ENCODE data around the gene TBC1D10A. TPM values are rescaled to one million over a fixed set of nuclear protein-coding genes. Genes with fewer than 3 reads are reported as not detected.

The TBC1D10A gene
- polyA plus RNA-seq, 1 of the 3 experiments (the other 2 are of a cell fraction): 15.3 TPM

GRCh38 chr22:30270832-30271231 lies 55.9 kb downstream of the TBC1D10A start:
- no peak for DNase-seq
- H3K4me2 ChIP-seq: no peak overlapping the region
- H3K27ac ChIP-seq (ENCODE audit: low read depth in 2 of 2, low read length in 1 of 2): no peak overlapping the region

More at GRCh38 chr22:30270832-30271231, 55.9 kb downstream of the TBC1D10A start:
- H3K9me3 ChIP-seq: no peaks in the 10 kb centered on the region
- WGBS (ENCODE audit: low lambda C conversion rate): 87% methylated on average over 11 of the region's 16 CpGs
- H4K20me1 ChIP-seq (ENCODE audit: insufficient read depth): no peaks in the 10 kb centered on the region
- no peaks in the 10 kb centered on the region; a peak in 1 of 4 replicates for H3K4me1 ChIP-seq (ENCODE audit: control insufficient read depth in 1 of 2, insufficient read depth in 2 of 2, low read depth in 1 of 2, low read length in 1 of 2)
- POLR2A ChIA-PET: no interaction called here
- H3K79me2 ChIP-seq (ENCODE audit: insufficient read depth): no peaks in the 10 kb centered on the region
- TF ChIP-seq EZH2phosphoT487 (IDR thresholded peaks at IDR 0.05; ENCODE audit: borderline replicate concordance, low read depth) (no peak), GATA2 (CRISPR knock-in tag; IDR thresholded peaks at IDR 0.05) (no peak), REST (IDR thresholded peaks at IDR 0.05; ENCODE audit: low read depth, low read length) (no peak), MAX (IDR thresholded peaks at IDR 0.05; ENCODE audit: low read depth) (no peak), JUND (IDR thresholded peaks at IDR 0.05) (no peak), FOXM1 (IDR thresholded peaks at IDR 0.05; ENCODE audit: low read depth) (no peak), IRF3 (IDR thresholded peaks at IDR 0.05; ENCODE audit: low read depth, low read length) (no peak), PBX3 (IDR thresholded peaks at IDR 0.05) (no peak), RFX5 (IDR thresholded peaks at IDR 0.05; ENCODE audit: low read length) (no peak), NFIC (IDR thresholded peaks at IDR 0.05; ENCODE audit: borderline replicate concordance) (no peak), USF2 (IDR thresholded peaks at IDR 0.05; ENCODE audit: borderline replicate concordance, low read depth, low read length) (no peak), CHD2 (IDR thresholded peaks at IDR 0.05; ENCODE audit: low read length, partially characterized antibody) (no peak), POLR2AphosphoS5 (IDR thresholded peaks at IDR 0.05; ENCODE audit: low read depth, low read length) (no peak), ELF1 (IDR thresholded peaks at IDR 0.05) (no peak), GABPA (IDR thresholded peaks at IDR 0.05; ENCODE audit: low read depth) (no peak)
- no peak overlapping the region for H2AFZ ChIP-seq (ENCODE audit: low read depth)
- H3K4me3 ChIP-seq (ENCODE audit: low read depth in 2 of 2, low read length in 1 of 2): no peak overlapping the region
- CTCF ChIA-PET: interaction anchor here (1.1 to 3.8 kb wide), 3 partner anchors 15 to 163 kb away, joined by 3 to 11 read pairs (median 9); no protein-coding TSS in a partner anchor
- peaks cover 3% of the 10 kb centered on the region for H3F3A ChIP-seq (replicated peaks; ENCODE audit: insufficient read depth)
- no peak overlapping the region for H3K9ac ChIP-seq
- H3K36me3 ChIP-seq (replicated peaks in 1 of 2; ENCODE audit: control insufficient read depth in 1 of 2, insufficient read depth in 2 of 2, low read length in 1 of 2): no peaks in the 10 kb centered on the region
- no peaks in the 10 kb centered on the region for H3K27me3 ChIP-seq (ENCODE audit: insufficient read depth)
- no peaks in the 10 kb centered on the region for H3K9me2 ChIP-seq
